Testis (tissue), 2 donors: ENCODE measurements around the gene ANKRD13A.

Experiments used
- POLR2A ChIP-seq: fragments of 450-650 bp; IDR thresholded peaks from one replicate; pipeline ENCODE4 v1.6.1; 2017; ENCODE audit warnings: antibody characterized with exemption, mild to moderate bottlenecking, moderate library complexity
- TF ChIP-seq, protein P1 (sequence below), 3 experiments: fragments of 450-650 bp in 2 of 3; fragments of 200-600 bp in 1 of 3; sonication (generic) in 1 of 3; IDR thresholded peaks; one replicate each; pipeline ENCODE4 v1.5.1; 2016 to 2019; ENCODE audit warnings: antibody characterized with exemption in 3 of 3, mild to moderate bottlenecking in 2 of 3, moderate library complexity in 1 of 3

DNA sequence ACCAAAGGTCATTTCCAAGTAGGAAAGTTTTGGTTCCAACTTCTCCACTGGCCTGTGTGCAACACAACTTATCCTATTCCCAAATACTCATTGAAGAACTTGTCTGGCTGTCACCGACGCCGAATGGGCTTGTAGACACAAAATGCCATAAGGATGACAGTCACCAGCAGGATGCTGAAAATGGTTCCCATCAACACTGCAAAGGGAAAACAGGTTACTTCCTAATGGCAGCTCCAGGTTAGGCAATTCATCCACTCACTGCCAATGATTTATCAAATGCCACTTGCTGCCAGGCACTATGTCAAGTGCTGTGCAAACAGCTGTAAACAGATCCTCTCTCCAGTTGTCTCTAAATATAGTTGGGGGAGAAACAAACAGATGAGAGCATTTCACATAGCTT is 43.0 kb downstream of the ANKRD13A start:
- TF ChIP-seq, protein P1, sequence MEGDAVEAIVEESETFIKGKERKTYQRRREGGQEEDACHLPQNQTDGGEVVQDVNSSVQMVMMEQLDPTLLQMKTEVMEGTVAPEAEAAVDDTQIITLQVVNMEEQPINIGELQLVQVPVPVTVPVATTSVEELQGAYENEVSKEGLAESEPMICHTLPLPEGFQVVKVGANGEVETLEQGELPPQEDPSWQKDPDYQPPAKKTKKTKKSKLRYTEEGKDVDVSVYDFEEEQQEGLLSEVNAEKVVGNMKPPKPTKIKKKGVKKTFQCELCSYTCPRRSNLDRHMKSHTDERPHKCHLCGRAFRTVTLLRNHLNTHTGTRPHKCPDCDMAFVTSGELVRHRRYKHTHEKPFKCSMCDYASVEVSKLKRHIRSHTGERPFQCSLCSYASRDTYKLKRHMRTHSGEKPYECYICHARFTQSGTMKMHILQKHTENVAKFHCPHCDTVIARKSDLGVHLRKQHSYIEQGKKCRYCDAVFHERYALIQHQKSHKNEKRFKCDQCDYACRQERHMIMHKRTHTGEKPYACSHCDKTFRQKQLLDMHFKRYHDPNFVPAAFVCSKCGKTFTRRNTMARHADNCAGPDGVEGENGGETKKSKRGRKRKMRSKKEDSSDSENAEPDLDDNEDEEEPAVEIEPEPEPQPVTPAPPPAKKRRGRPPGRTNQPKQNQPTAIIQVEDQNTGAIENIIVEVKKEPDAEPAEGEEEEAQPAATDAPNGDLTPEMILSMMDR (IDR thresholded peaks at IDR 0.05): no peak
- TF ChIP-seq POLR2A: no peak
